Esophagus muscularis mucosa (tissue), 4 donors: ENCODE data around the gene SLC7A11.

ENCODE experiments used
- CTCF ChIP-seq, 3 experiments: fragments of 200-600 bp in 2 of 3; fragments of 450-650 bp in 1 of 3; sonication (generic) in 2 of 3; IDR thresholded peaks; one replicate each; pipeline ENCODE4 v1.5.1; 2017 to 2019; ENCODE audit warnings: antibody characterized with exemption in 3 of 3, mild to moderate bottlenecking in 2 of 3, moderate library complexity in 1 of 3
- EP300 ChIP-seq: sonication (generic); formaldehyde crosslinking; IDR thresholded peaks from one replicate; pipeline ENCODE4 v1.6.1; 2017; ENCODE audit warnings: antibody characterized with exemption
- POLR2A ChIP-seq: fragments of 450-650 bp; IDR thresholded peaks from one replicate; pipeline ENCODE4 v1.6.1; 2017; ENCODE audit warnings: antibody characterized with exemption, moderate library complexity, mild to moderate bottlenecking, low read depth
- POLR2AphosphoS5 ChIP-seq, 2 donors: sonication (generic); formaldehyde crosslinking; IDR thresholded peaks; one replicate each; pipeline ENCODE4 v1.6.1; 2017; ENCODE audit warnings: antibody characterized with exemption in 2 of 2

DNA sequence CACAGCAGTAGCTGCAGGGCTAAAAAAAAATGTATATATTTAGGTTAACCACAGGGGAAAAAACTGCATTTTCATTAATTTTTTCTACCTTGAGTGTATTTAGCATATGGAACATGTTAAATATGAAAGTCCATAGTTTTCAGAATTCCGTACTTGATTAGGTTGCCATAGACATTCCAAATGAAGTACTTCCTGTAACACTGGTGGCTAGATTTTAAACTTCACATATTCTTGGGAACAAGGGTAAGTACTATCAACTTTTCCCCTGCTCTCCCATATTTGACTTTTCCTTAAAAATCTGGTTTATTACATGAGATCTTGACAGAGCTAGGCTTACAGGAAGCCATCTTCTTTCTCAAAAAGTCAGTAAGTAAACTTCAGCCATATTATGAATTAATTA is 9.8 kb downstream of the SLC7A11 start:
- TF ChIP-seq POLR2A (no peak), CTCF (IDR thresholded peaks at IDR 0.05) (no peak), POLR2AphosphoS5 (IDR thresholded peaks at IDR 0.05) (no peak), EP300 (no peak)
